ENCODE results near the gene GPATCH8.

DNA sequence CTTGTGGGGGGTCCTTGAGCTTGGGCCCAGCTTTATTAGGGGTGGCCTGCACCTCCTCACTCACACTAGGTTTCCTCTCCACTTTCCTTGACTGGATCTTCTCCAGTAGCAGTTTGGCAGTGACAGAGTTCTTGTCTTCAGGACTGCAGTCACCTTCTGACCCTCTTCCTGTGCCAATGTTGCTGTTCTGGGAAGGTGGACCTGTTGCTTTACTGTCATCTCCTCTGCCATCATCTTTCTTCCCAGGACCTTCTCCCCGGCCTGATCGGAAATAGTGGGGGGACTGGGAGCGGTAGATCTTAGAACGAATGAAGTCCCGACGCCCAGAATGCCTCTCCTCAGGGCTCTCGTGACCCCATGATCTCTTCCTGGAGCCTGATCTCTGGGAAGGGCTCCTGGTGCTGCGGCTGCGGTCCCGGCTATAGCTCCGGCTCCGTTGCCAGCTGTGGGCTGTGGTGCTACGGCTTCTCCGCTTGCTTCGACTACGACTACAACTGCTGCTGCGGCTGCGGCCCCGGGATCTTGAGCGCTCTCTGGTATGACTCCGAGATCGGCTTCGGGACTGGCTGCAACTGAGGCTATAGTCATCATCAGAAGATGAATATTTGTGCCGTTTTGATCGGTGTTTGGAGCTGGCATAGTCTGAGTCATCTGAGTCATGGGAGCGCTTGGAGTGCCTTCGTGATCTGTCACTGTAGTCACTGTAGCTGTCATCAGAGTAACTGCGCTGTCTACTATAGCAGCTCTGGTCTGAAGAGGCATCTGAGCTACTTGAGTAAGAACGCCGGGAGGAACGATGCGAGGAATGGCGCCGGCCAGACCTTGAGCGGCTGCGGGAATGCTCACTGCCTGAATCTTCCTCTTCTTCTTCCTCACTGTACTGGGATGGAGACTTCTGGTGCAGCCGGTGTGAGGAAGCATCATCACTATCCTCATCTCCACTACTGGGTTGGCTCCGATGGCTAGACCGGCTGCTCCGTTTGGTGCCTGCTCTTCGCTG is 104.2 kb downstream of the GPATCH8 start:
- TF ChIP-seq, protein P1, sequence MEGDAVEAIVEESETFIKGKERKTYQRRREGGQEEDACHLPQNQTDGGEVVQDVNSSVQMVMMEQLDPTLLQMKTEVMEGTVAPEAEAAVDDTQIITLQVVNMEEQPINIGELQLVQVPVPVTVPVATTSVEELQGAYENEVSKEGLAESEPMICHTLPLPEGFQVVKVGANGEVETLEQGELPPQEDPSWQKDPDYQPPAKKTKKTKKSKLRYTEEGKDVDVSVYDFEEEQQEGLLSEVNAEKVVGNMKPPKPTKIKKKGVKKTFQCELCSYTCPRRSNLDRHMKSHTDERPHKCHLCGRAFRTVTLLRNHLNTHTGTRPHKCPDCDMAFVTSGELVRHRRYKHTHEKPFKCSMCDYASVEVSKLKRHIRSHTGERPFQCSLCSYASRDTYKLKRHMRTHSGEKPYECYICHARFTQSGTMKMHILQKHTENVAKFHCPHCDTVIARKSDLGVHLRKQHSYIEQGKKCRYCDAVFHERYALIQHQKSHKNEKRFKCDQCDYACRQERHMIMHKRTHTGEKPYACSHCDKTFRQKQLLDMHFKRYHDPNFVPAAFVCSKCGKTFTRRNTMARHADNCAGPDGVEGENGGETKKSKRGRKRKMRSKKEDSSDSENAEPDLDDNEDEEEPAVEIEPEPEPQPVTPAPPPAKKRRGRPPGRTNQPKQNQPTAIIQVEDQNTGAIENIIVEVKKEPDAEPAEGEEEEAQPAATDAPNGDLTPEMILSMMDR (IDR thresholded peaks at IDR 0.05), result no peak
- TF ChIP-seq POLR2A (IDR thresholded peaks at IDR 0.05), result no peak

Measured in esophagus squamous epithelium (tissue), 4 donors.